Keratinocyte (primary cell): Measurements from ENCODE around the gene SLC35A5. TPM values are rescaled to one million over a fixed set of nuclear protein-coding genes. Genes with fewer than 3 reads are reported as not detected.

ENCODE experiments used
- DNase-seq: peaks from one replicate; pipeline ENCODE4 v3.0.0-alpha.2; 2011; ENCODE audit warnings: low read depth, missing footprints, low spot score
- FAIRE-seq: peaks from 2 replicates; lab custom pipeline; 2011; peaks lifted over from hg19 to GRCh38; lab: Jason Lieb, UNC
- H2AFZ ChIP-seq: 2 replicates; pipeline ENCODE4 v1.6.0; 2012; ENCODE audit warnings: low read length, control low read depth, inconsistent platforms; ENCODE audit not compliant: control insufficient read depth
- H3K27ac ChIP-seq: 2 replicates; pipeline ENCODE4 v1.5.1; 2011; ENCODE audit warnings: low read length; ENCODE audit not compliant: control insufficient read depth, insufficient read depth
- H3K27me3 ChIP-seq: 3 replicates; pipeline ENCODE4 v1.6.0; 2011; ENCODE audit warnings: low read length; ENCODE audit not compliant: control insufficient read depth, insufficient read depth; ENCODE audit errors: extremely low read depth
- H3K36me3 ChIP-seq, 2 experiments: 2 replicates in 1 of 2; 3 replicates in 1 of 2; pipeline ENCODE4 v1.5.1; 2011; ENCODE audit warnings: low read length in 2 of 2, mild to moderate bottlenecking in 1 of 2; ENCODE audit not compliant: control insufficient read depth in 2 of 2, insufficient read depth in 2 of 2; ENCODE audit errors: extremely low read depth in 1 of 2
- H3K4me1 ChIP-seq: 3 replicates; pipeline ENCODE4 v1.5.1; 2011; ENCODE audit warnings: low read length; ENCODE audit not compliant: control insufficient read depth, insufficient read depth; ENCODE audit errors: extremely low read depth
- H3K4me2 ChIP-seq: 3 replicates; pipeline ENCODE4 v1.6.0; 2011; ENCODE audit warnings: low read depth, low read length; ENCODE audit not compliant: control insufficient read depth, insufficient read depth; ENCODE audit errors: extremely low read depth
- H3K4me3 ChIP-seq, 3 experiments: fragments of 200-600 bp in 1 of 3; sonication (generic) in 1 of 3; 2 replicates in 2 of 3; 3 replicates in 1 of 3; pipeline ENCODE4 v1.5.1; 2011 to 2016; ENCODE audit warnings: low read length in 3 of 3, mild to moderate bottlenecking in 3 of 3, control low read depth in 2 of 3, inconsistent platforms in 1 of 3, low read depth in 1 of 3, mixed read lengths in 1 of 3, mixed run types in 1 of 3, moderate library complexity in 1 of 3; ENCODE audit not compliant: control insufficient read depth in 2 of 3, insufficient read depth in 2 of 3; ENCODE audit errors: extremely low read depth in 1 of 3
- H3K79me2 ChIP-seq: 2 replicates; pipeline ENCODE4 v1.6.0; 2012; ENCODE audit warnings: low read length; ENCODE audit not compliant: control insufficient read depth, insufficient read depth
- H3K9ac ChIP-seq: 3 replicates; pipeline ENCODE4 v1.6.0; 2011; ENCODE audit warnings: low read length; ENCODE audit not compliant: control insufficient read depth, insufficient read depth; ENCODE audit errors: extremely low read depth
- H3K9me1 ChIP-seq: 3 replicates; pipeline ENCODE4 v1.6.0; 2011; ENCODE audit warnings: low read length; ENCODE audit not compliant: control insufficient read depth, insufficient read depth; ENCODE audit errors: extremely low read depth
- H3K9me3 ChIP-seq: 2 replicates; pipeline ENCODE4 v1.5.1; 2012; ENCODE audit warnings: low read depth, low read length; ENCODE audit not compliant: control insufficient read depth
- H4K20me1 ChIP-seq: 3 replicates; pipeline ENCODE4 v1.6.0; 2011; ENCODE audit warnings: low read length; ENCODE audit not compliant: control insufficient read depth, insufficient read depth; ENCODE audit errors: extremely low read depth
- CTCF ChIP-seq, 3 experiments: IDR thresholded peaks in 1 of 3; conservative IDR thresholded peaks in 1 of 3; optimal IDR thresholded peaks in 1 of 3; 2 replicates in 2 of 3; 3 replicates in 1 of 3; pipeline versions ENCODE3 to v1.5.1; 2011; ENCODE audit warnings: low read length in 3 of 3, mild to moderate bottlenecking in 3 of 3, moderate library complexity in 2 of 3, control low read depth in 1 of 3, inconsistent platforms in 1 of 3; ENCODE audit not compliant: insufficient read depth in 2 of 3; ENCODE audit errors: extremely low read depth in 1 of 3
- EZH2 ChIP-seq: IDR thresholded peaks from one replicate; pipeline ENCODE4 v1.6.1; 2012; ENCODE audit warnings: inconsistent platforms, mild to moderate bottlenecking, low read length, moderate library complexity
- dilution Hi-C: fragments of 300-500 bp; cut with MboI; formaldehyde crosslinking; loops from one replicate; pipeline ENCODE4 v1.7.0; 2020; ENCODE audit warnings: low sequenced_read_pairs; ENCODE audit not compliant: extremely low pct_ligation_motif_present
- polyA plus RNA-seq, 5 experiments: library from polyadenylated mRNA; depleted of rRNA in 3 of 5; stranded (reverse) in 3 of 5; stranded (forward) in 1 of 5; unstranded in 1 of 5; fragments of >200 nt; gene quantifications; 1 replicate in 1 of 5; 2 replicates in 3 of 5; 3 replicates in 1 of 5; pipeline versions ENCODE4 v1.2.1 to v1.2.3, GENCODE V29; 2011 to 2012; ENCODE audit warnings: missing spikeins in 2 of 5, low read depth in 1 of 5, low replicate concordance in 1 of 5

SLC35A5 gene
- polyA plus RNA-seq, 1 donor (not counting 4 experiments of a cell fraction or from before 2014, with no cell fraction given): 31.8 TPM

GRCh38 chr3:112615989-112616731, 54.3 kb downstream of the SLC35A5 start:
- Histone ChIP-seq H3K79me2 (no peaks in the 10 kb centered on the region), H3K9ac (no peak overlapping the region)
- no peak for TF ChIP-seq EZH2
- no peak for TF ChIP-seq CTCF (optimal IDR thresholded peaks at IDR 0.05 in 1 of 3, IDR thresholded peaks at IDR 0.05 in 1 of 3, conservative IDR thresholded peaks at IDR 0.05 in 1 of 3; ENCODE audit: extremely low read depth in 1 of 3, insufficient read depth in 2 of 3, low read length in 3 of 3)

GRCh38 chr3:112617285-112617684, 55.4 kb downstream of the SLC35A5 start:
- Histone ChIP-seq H3K36me3 (peaks cover 0 to 2% of the 10 kb centered on the region in 2 experiments), H3K9me3 (no peaks in the 10 kb centered on the region), H3K9me1 (no peaks in the 10 kb centered on the region), H3K79me2 (no peaks in the 10 kb centered on the region), H3K4me3 (no peak overlapping the region), H4K20me1 (no peaks in the 10 kb centered on the region), H3K4me2 (no peak overlapping the region), H3K27ac (no peak overlapping the region), H2AFZ (no peak overlapping the region), H3K9ac (no peak overlapping the region), H3K27me3 (no peaks in the 10 kb centered on the region), H3K4me1 (no peaks in the 10 kb centered on the region)
- DNase-seq (no peak), FAIRE-seq (no peak)
- TF ChIP-seq CTCF (optimal IDR thresholded peaks at IDR 0.05 in 1 of 3, IDR thresholded peaks at IDR 0.05 in 1 of 3, conservative IDR thresholded peaks at IDR 0.05 in 1 of 3; ENCODE audit: extremely low read depth in 1 of 3, insufficient read depth in 2 of 3, low read length in 3 of 3) (no peak), EZH2 (no peak)
- dilution Hi-C loops: no loop called here

More at GRCh38 chr3:112615989-112616731, 54.3 kb downstream of the SLC35A5 start:
- FAIRE-seq (no peak), DNase-seq (no peak)
- Histone ChIP-seq H4K20me1 (no peaks in the 10 kb centered on the region), H3K9me1 (no peaks in the 10 kb centered on the region), H3K4me1 (no peaks in the 10 kb centered on the region), H2AFZ (no peak overlapping the region), H3K36me3 (peaks cover 0 to 2% of the 10 kb centered on the region in 2 experiments), H3K4me3 (no peak overlapping the region), H3K27me3 (no peaks in the 10 kb centered on the region), H3K9me3 (no peaks in the 10 kb centered on the region), H3K27ac (no peak overlapping the region), H3K4me2 (no peak overlapping the region)
- dilution Hi-C loops: no loop called here
